A549 (cell line): Measurements from ENCODE around the gene OMP. TPM values are rescaled to one million over a fixed set of nuclear protein-coding genes. Genes with fewer than 3 reads are reported as not detected.

Experiments used
- ATAC-seq, 2 experiments: fragments of 200-7000 bp in 1 of 2; fragments of >200 bp in 1 of 2; cut with Nextera tagmentation in 1 of 2; cut with Tn5 transposase in 1 of 2; 3 replicates each; pipeline versions ENCODE4 v1.8.0 to v1.9.1; 2018 to 2020; ENCODE audit warnings: mild to moderate bottlenecking in 1 of 2, moderate library complexity in 1 of 2
- CTCF ChIA-PET: fragments of 300-600 bp; sonication (Branson Sonifier 250); formaldehyde crosslinking; extraction: SDS; loops from one replicate; lab custom pipeline; 2021; ENCODE audit warnings: antibody characterized with exemption, inconsistent platforms; lab: Yijun Ruan, JAX
- POLR2A ChIA-PET: fragments of 350-600 bp; formaldehyde crosslinking; extraction: SDS; loops from one replicate; lab custom pipeline; 2021; ENCODE audit warnings: antibody characterized with exemption, inconsistent platforms; lab: Yijun Ruan, JAX
- DNase-seq, 2 experiments: peaks; one replicate each; pipeline versions ENCODE4 v3.0.0 to v3.0.0-alpha.2; 2011 to 2016; ENCODE audit warnings: low read depth in 1 of 2, low spot score in 1 of 2
- FAIRE-seq: peaks from 2 replicates; lab custom pipeline; 2011; peaks lifted over from hg19 to GRCh38; lab: Jason Lieb, UNC
- H3K27ac ChIP-seq, 2 experiments: fragments of >200 bp; sonication (Bioruptor Twin); formaldehyde crosslinking; 3 replicates each; pipeline ENCODE4 v1.5.1; 2016 to 2017
- H3K4me1 ChIP-seq: fragments of >200 bp; sonication (Bioruptor Twin); formaldehyde crosslinking; 3 replicates; pipeline ENCODE4 v1.6.1; 2016
- H3K4me2 ChIP-seq: fragments of >200 bp; sonication (Bioruptor Twin); formaldehyde crosslinking; 3 replicates; pipeline ENCODE4 v1.6.1; 2016
- H3K4me3 ChIP-seq: fragments of >200 bp; sonication (Bioruptor Twin); formaldehyde crosslinking; 3 replicates; pipeline ENCODE4 v1.5.1; 2016
- H3K9me3 ChIP-seq: fragments of >200 bp; sonication (Bioruptor Twin); formaldehyde crosslinking; 3 replicates; pipeline ENCODE4 v1.6.1; 2016
- BHLHE40 ChIP-seq: IDR thresholded peaks from 2 replicates; pipeline ENCODE4 v1.6.1; 2012; ENCODE audit warnings: low read depth, low read length, inconsistent platforms
- CEBPB ChIP-seq, 2 experiments: fragments of >200 bp in 1 of 2; sonication (Bioruptor Twin) in 1 of 2; formaldehyde crosslinking in 1 of 2; IDR thresholded peaks; 2 replicates each; pipeline ENCODE4 v1.6.1; 2012 to 2016
- CHD2 ChIP-seq: fragments of 150-350 bp; IDR thresholded peaks from 2 replicates; pipeline ENCODE4 v1.6.1; 2014; ENCODE audit warnings: low read length; ENCODE audit not compliant: partially characterized antibody
- CHD4 ChIP-seq: fragments of 200-600 bp; sonication (generic); IDR thresholded peaks from 2 replicates; pipeline ENCODE4 v1.6.1; 2016; ENCODE audit warnings: antibody characterized with exemption, mild to moderate bottlenecking, borderline replicate concordance
- CTCF ChIP-seq: fragments of >200 bp; sonication (Bioruptor Twin); formaldehyde crosslinking; IDR thresholded peaks from 3 replicates; pipeline ENCODE4 v1.5.1; 2016
- EHF ChIP-seq: fragments of 250-450 bp; sonication (Bioruptor Pico); IDR thresholded peaks from 2 replicates; pipeline ENCODE4 v1.5.0; 2020; ENCODE audit warnings: mild to moderate bottlenecking
- ELK1 ChIP-seq: fragments of 150-350 bp; IDR thresholded peaks from 2 replicates; pipeline ENCODE4 v1.6.1; 2014; ENCODE audit warnings: low read depth, mild to moderate bottlenecking, low read length
- FOSB ChIP-seq: fragments of 250-450 bp; sonication (Bioruptor Pico); IDR thresholded peaks from 2 replicates; pipeline ENCODE4 v1.5.0; 2020; ENCODE audit warnings: mild to moderate bottlenecking, moderate library complexity
- GATA3 ChIP-seq: IDR thresholded peaks from 2 replicates; pipeline ENCODE4 v1.6.1; 2012; ENCODE audit warnings: borderline replicate concordance
- HOXA7 ChIP-seq: fragments of 250-450 bp; sonication (Bioruptor Pico); IDR thresholded peaks from 2 replicates; pipeline ENCODE4 v1.5.0; 2020; ENCODE audit warnings: mild to moderate bottlenecking, moderate library complexity
- JUN ChIP-seq, 2 experiments: fragments of >200 bp; sonication (Bioruptor Twin); formaldehyde crosslinking; IDR thresholded peaks; 2 replicates in 1 of 2; 3 replicates in 1 of 2; pipeline ENCODE4 v1.6.1; 2016 to 2017
- JUNB ChIP-seq: fragments of >200 bp; sonication (Bioruptor Twin); formaldehyde crosslinking; IDR thresholded peaks from 2 replicates; pipeline ENCODE4 v1.6.1; 2016
- MYC ChIP-seq: IDR thresholded peaks from 2 replicates; pipeline ENCODE4 v1.6.1; 2012; ENCODE audit warnings: mild to moderate bottlenecking, inconsistent platforms, low read length, improper control_type of control experiment, borderline replicate concordance
- NR3C1 ChIP-seq: fragments of >200 bp; sonication (Bioruptor Twin); formaldehyde crosslinking; IDR thresholded peaks from 3 replicates; pipeline ENCODE4 v1.6.1; 2017
- PHF8 ChIP-seq: fragments of 200-600 bp; sonication (generic); IDR thresholded peaks from 2 replicates; pipeline ENCODE4 v1.6.1; 2016; ENCODE audit warnings: low read depth, mild to moderate bottlenecking, antibody characterized with exemption, moderate library complexity, borderline replicate concordance
- POLR2A ChIP-seq: IDR thresholded peaks from 2 replicates; pipeline ENCODE4 v1.6.1; 2012; ENCODE audit warnings: mild to moderate bottlenecking, low read length
- POLR2AphosphoS2 ChIP-seq: conservative IDR thresholded peaks from 2 replicates; pipeline ENCODE4 v1.6.1; 2012; ENCODE audit warnings: low read length, improper control_type of control experiment, inconsistent platforms
- RCOR1 ChIP-seq: fragments of 150-350 bp; IDR thresholded peaks from 2 replicates; pipeline ENCODE4 v1.6.1; 2014; ENCODE audit warnings: antibody characterized with exemption, low read length, low read depth
- SREBF2 ChIP-seq: fragments of 450-650 bp; IDR thresholded peaks from 2 replicates; pipeline ENCODE4 v1.6.1; 2014; ENCODE audit warnings: mild to moderate bottlenecking, moderate library complexity
- TP53 ChIP-seq: fragments of 250-450 bp; sonication (Bioruptor Pico); IDR thresholded peaks from 2 replicates; pipeline ENCODE4 v1.5.0; 2021; ENCODE audit warnings: mild to moderate bottlenecking, moderate library complexity
- WGBS: methylation state at CpG from one replicate; pipeline ENCODE4 v1.1.6; 2017; ENCODE audit errors: missing lambda C conversion rate; 5-methylcytosine and 5-hydroxymethylcytosine counted together
- polyA plus RNA-seq, 4 experiments: library from polyadenylated mRNA; depleted of rRNA in 3 of 4; stranded (reverse); fragments of >200 nt; fragmentation: RNase III in 1 of 4; extraction: RNeasy Plus Mini Kit Qiagen cat#74134 plus additional on column Dnase treatment in 1 of 4; gene quantifications; 2 replicates in 3 of 4; 3 replicates in 1 of 4; pipeline ENCODE4 v1.2.3, GENCODE V29; 2011 to 2017
- TF ChIP-seq, protein P1 (sequence below): IDR thresholded peaks from 2 replicates; pipeline ENCODE4 v1.6.1; 2012

OMP gene
- polyA plus RNA-seq, 2 of the 4 experiments (the other 2 are of a cell fraction) = not detected

- DNase-seq = no peak
- 64% methylated on average over 5 of the region's 5 CpGs for WGBS
- Histone ChIP-seq H3K4me3 (no peak overlapping the region), H3K27ac (peak overlapping the region; percentile 81 to 83), H3K4me1 (peaks cover 45% of the 10 kb centered on the region), H3K9me3 (peaks cover 5% of the 10 kb centered on the region; the same call in 1 of the 3 replicates), H3K4me2 (peak overlapping the region; percentile 60)
- ATAC-seq = peak in 1 of 2 experiments; percentile 3; a peak in 1 of 6 replicates
- CTCF ChIA-PET = interaction anchor here (0.9 to 4.5 kb wide), 10 partner anchors 7 to 262 kb away, joined by 3 to 50 read pairs (median 5); no protein-coding TSS in a partner anchor
- POLR2A ChIA-PET = no interaction called here
- FAIRE-seq = no peak
- no peak for TF ChIP-seq CTCF
- no peak for TF ChIP-seq JUN (IDR thresholded peaks at IDR 0.05)
- no peak for TF ChIP-seq GATA3
- no peak for TF ChIP-seq ELK1
- TF ChIP-seq POLR2AphosphoS2 = no peak
- no peak for TF ChIP-seq CEBPB (IDR thresholded peaks at IDR 0.05)
- TF ChIP-seq POLR2A = no peak
- no peak for TF ChIP-seq NR3C1
- TF ChIP-seq JUNB = no peak
- TF ChIP-seq TP53 (CRISPR knock-in tag) = no peak
- no peak for TF ChIP-seq HOXA7 (CRISPR knock-in tag)
These were observed 28.4 kb upstream of the OMP start for GRCh38 chr11:77074205-77074604.

DNA sequence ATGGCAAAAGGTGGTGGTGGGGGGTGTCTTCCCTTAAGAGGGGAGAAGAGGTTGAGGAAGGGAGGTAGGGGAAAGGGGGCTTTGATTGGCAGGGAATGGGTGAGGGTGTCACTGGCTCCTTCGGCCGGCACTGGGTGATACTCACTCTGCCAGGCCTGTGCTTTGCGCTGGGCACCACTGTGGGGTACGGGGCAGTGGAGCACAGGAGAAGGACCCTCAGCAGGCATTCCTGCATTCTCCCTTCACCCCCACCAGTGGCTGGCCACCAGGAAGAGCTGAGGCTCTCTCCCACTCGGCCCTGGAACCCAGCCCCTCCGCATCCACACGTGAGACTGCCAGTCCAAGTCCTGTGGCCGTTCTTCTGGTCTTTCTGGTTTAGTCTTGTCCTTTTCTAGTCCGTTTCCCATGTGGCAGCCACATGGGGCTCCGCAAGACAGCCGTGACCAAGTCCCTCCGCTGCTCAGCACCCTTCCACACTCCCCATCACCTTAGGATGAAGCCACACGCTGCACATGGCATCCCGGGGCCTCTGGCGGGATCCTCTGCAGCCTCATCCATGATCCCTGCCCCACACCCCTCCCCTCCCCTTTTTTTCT, 27.9 kb upstream of the OMP start:
- ATAC-seq = no peak
- DNase-seq = no peak
- CTCF ChIA-PET = interaction anchor here (1.2 to 4.5 kb wide), 6 partner anchors 7 to 52 kb away, joined by 5 to 50 read pairs (median 6); no protein-coding TSS in a partner anchor
- Histone ChIP-seq H3K4me3 (no peak overlapping the region), H3K9me3 (peaks cover 5% of the 10 kb centered on the region; the same call in 1 of the 3 replicates), H3K27ac (peak overlapping the region; percentile 81 to 83), H3K4me2 (peak overlapping the region; percentile 60; the same call in 2 of the 3 replicates)
- FAIRE-seq = no peak
- no peak for TF ChIP-seq RCOR1
- TF ChIP-seq FOSB (CRISPR knock-in tag) = no peak
- no peak for TF ChIP-seq PHF8
- TF ChIP-seq MYC = no peak
- TF ChIP-seq BHLHE40 = no peak
- no peak for TF ChIP-seq SREBF2
- TF ChIP-seq JUNB = no peak
- no peak for TF ChIP-seq CHD4
- TF ChIP-seq EHF (CRISPR knock-in tag) = no peak
- TF ChIP-seq CHD2 = no peak
- TF ChIP-seq CTCF = no peak
- no peak for TF ChIP-seq ELK1
- TF ChIP-seq, protein P1, sequence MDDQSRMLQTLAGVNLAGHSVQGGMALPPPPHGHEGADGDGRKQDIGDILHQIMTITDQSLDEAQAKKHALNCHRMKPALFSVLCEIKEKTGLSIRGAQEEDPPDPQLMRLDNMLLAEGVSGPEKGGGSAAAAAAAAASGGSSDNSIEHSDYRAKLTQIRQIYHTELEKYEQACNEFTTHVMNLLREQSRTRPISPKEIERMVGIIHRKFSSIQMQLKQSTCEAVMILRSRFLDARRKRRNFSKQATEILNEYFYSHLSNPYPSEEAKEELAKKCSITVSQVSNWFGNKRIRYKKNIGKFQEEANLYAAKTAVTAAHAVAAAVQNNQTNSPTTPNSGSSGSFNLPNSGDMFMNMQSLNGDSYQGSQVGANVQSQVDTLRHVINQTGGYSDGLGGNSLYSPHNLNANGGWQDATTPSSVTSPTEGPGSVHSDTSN = no peak
- TF ChIP-seq, all 56 proteins: peak for 0
- WGBS = 89% methylated on average over 15 of the region's 15 CpGs
- POLR2A ChIA-PET = no interaction called here
- peaks cover 45% of the 10 kb centered on the region for H3K4me1 ChIP-seq
